Endothelial cell of umbilical vein (primary cell): ENCODE results near the gene PNPLA7. TPM values are rescaled to one million over a fixed set of nuclear protein-coding genes. Genes with fewer than 3 reads are reported as not detected.

Experiments used
- BruUV-seq: library from RNA; stranded (reverse); fragments of 400-500 nt; replicated peaks from 2 replicates; lab custom pipeline; 2021; lab: Mats Ljungman, UMichigan
- CTCF ChIA-PET: fragments of 300-600, 350-600 bp; sonication (Branson Sonifier 250); formaldehyde crosslinking; loops from one replicate; lab custom pipeline; 2021; ENCODE audit warnings: antibody characterized with exemption, inconsistent platforms; lab: Charles Lee
- POLR2A ChIA-PET: fragments of 300-600, 350-600 bp; sonication (Branson Sonifier 250); formaldehyde crosslinking; loops from one replicate; lab custom pipeline; 2021; ENCODE audit warnings: antibody characterized with exemption, inconsistent platforms; lab: Charles Lee
- DNase-seq: peaks from one replicate; pipeline ENCODE4 v3.0.0-alpha.2; 2011; ENCODE audit warnings: low read depth, low spot score
- FAIRE-seq: peaks from 2 replicates; lab custom pipeline; 2011; peaks lifted over from hg19 to GRCh38; lab: Jason Lieb, UNC
- H2AFZ ChIP-seq: 2 replicates; pipeline ENCODE4 v1.6.0; 2012; ENCODE audit warnings: low read depth, low read length, control low read depth, inconsistent platforms
- H3K27ac ChIP-seq: 2 replicates; pipeline ENCODE4 v1.5.1; 2011; ENCODE audit warnings: low read depth, mild to moderate bottlenecking, control low read depth, low read length, moderate library complexity; ENCODE audit not compliant: insufficient read depth
- H3K27me3 ChIP-seq, 2 experiments: 2 replicates each; pipeline versions ENCODE4 v1.6.0 to v1.6.1; 2011; ENCODE audit warnings: low read length in 2 of 2, mixed read lengths in 1 of 2; ENCODE audit not compliant: control insufficient read depth in 2 of 2, insufficient read depth in 2 of 2
- H3K36me3 ChIP-seq, 2 experiments: 2 replicates in 1 of 2; 3 replicates in 1 of 2; pipeline ENCODE4 v1.5.1; 2011; ENCODE audit warnings: low read length in 2 of 2, mild to moderate bottlenecking in 1 of 2, moderate library complexity in 1 of 2; ENCODE audit not compliant: control insufficient read depth in 2 of 2, insufficient read depth in 2 of 2; ENCODE audit errors: extremely low read depth in 1 of 2
- H3K4me1 ChIP-seq: 3 replicates; pipeline ENCODE4 v1.5.1; 2011; ENCODE audit warnings: mild to moderate bottlenecking, low read length; ENCODE audit not compliant: control insufficient read depth, insufficient read depth; ENCODE audit errors: extremely low read depth
- H3K4me2 ChIP-seq: 2 replicates; pipeline ENCODE4 v1.6.1; 2011; ENCODE audit warnings: low read length, control low read depth, mixed read lengths; ENCODE audit not compliant: insufficient read depth
- H3K4me3 ChIP-seq, 3 experiments: fragments of 200-600 bp in 1 of 3; sonication (generic), shearing (Covaris generic) in 1 of 3; replicated peaks in 1 of 3; 2 replicates each; pipeline ENCODE4 v1.5.1; 2011 to 2016; ENCODE audit warnings: control low read depth in 3 of 3, low read length in 3 of 3, mild to moderate bottlenecking in 2 of 3, inconsistent platforms in 1 of 3, low read depth in 1 of 3, moderate library complexity in 1 of 3; ENCODE audit not compliant: insufficient read depth in 1 of 3
- H3K79me2 ChIP-seq: 2 replicates; pipeline ENCODE4 v1.6.0; 2012; ENCODE audit warnings: low read length, inconsistent platforms; ENCODE audit not compliant: control insufficient read depth, insufficient read depth
- H3K9ac ChIP-seq: replicated peaks from 2 replicates; pipeline ENCODE3; 2011; ENCODE audit warnings: low read length, control low read depth; ENCODE audit not compliant: insufficient read depth; ENCODE audit errors: extremely low read depth
- H3K9me1 ChIP-seq: replicated peaks from 3 replicates; pipeline ENCODE4 v1.6.0; 2011; ENCODE audit warnings: mild to moderate bottlenecking, low read length; ENCODE audit not compliant: control insufficient read depth, insufficient read depth; ENCODE audit errors: extremely low read depth
- H3K9me3 ChIP-seq: replicated peaks from 2 replicates; pipeline ENCODE4 v1.5.1; 2012; ENCODE audit warnings: low read length, inconsistent platforms; ENCODE audit not compliant: control insufficient read depth, insufficient read depth
- H4K20me1 ChIP-seq: replicated peaks from 2 replicates; pipeline ENCODE3; 2011; ENCODE audit warnings: mild to moderate bottlenecking, low read length; ENCODE audit not compliant: control insufficient read depth, insufficient read depth; ENCODE audit errors: extremely low read depth
- GATA2 ChIP-seq: IDR thresholded peaks from 2 replicates; pipeline ENCODE4 v1.7.0; 2011; ENCODE audit warnings: low read depth, mild to moderate bottlenecking, moderate library complexity, mixed read lengths, low read length; ENCODE audit not compliant: insufficient read length, insufficient read depth
- JUN ChIP-seq: IDR thresholded peaks from 2 replicates; pipeline ENCODE4 v1.6.1; 2011; ENCODE audit warnings: borderline replicate concordance, low read depth; ENCODE audit not compliant: insufficient read length, insufficient read depth
- MAX ChIP-seq: IDR thresholded peaks from 2 replicates; pipeline ENCODE4 v1.6.1; 2011; ENCODE audit not compliant: insufficient read depth, insufficient read length
- MYC ChIP-seq: IDR thresholded peaks from one replicate; pipeline ENCODE4 v1.6.1; 2011; ENCODE audit warnings: mild to moderate bottlenecking, low read depth, low read length
- POLR2A ChIP-seq: IDR thresholded peaks from 2 replicates; pipeline ENCODE4 v1.6.1; 2012; ENCODE audit warnings: low read depth, mild to moderate bottlenecking, control low read depth, low read length
- POLR2AphosphoS5 ChIP-seq: IDR thresholded peaks from 2 replicates; pipeline ENCODE4 v1.6.1; 2012; ENCODE audit warnings: low read depth, mild to moderate bottlenecking, control low read depth, low read length, moderate library complexity; ENCODE audit not compliant: insufficient read depth
- dilution Hi-C: fragments of 300-500 bp; cut with MboI; formaldehyde crosslinking; loops from one replicate; pipeline ENCODE4 v1.15.0; 2019; ENCODE audit warnings: low sequenced_read_pairs; ENCODE audit not compliant: extremely low pct_ligation_motif_present
- intact Hi-C: fragments of 100-400 bp; cut with micrococcal nuclease; formaldehyde crosslinking; loops from one replicate; pipeline ENCODE4 v1.10.0; 2022
- polyA plus RNA-seq, 4 experiments: library from polyadenylated mRNA; depleted of rRNA in 3 of 4; stranded (reverse) in 3 of 4; unstranded in 1 of 4; fragments of >200 nt; gene quantifications; 2 replicates each; pipeline versions ENCODE4 v1.2.1 to v1.2.3, GENCODE V29; 2011 to 2012; ENCODE audit warnings: missing spikeins in 1 of 4
- total RNA-seq: library from RNA; stranded (reverse); gene quantifications from 2 replicates; pipeline ENCODE4 v1.2.3, GENCODE V29; 2021

The PNPLA7 gene
- total and polyA plus RNA-seq, 2 donors (not counting 3 experiments of a cell fraction or from before 2014, with no cell fraction given): 1.0 to 1.9 TPM

GRCh38 chr9:137456061-137456863 lies 93.9 kb downstream of the PNPLA7 start:
- TF ChIP-seq POLR2AphosphoS5 (no peak), GATA2 (no peak), POLR2A (no peak), JUN (no peak), MYC (no peak), MAX (no peak)
- H2AFZ ChIP-seq: no peak overlapping the region
- BruUV-seq: no TSS peak
- H3K4me2 ChIP-seq: no peak overlapping the region
- H3K36me3 ChIP-seq: peaks cover 0 to 4% of the 10 kb centered on the region in 2 experiments
- ChIA-PET POLR2A (no interaction called here), CTCF (no interaction called here)
- H3K9ac ChIP-seq: no peak overlapping the region
- no peaks in the 10 kb centered on the region for H4K20me1 ChIP-seq
- H3K4me3 ChIP-seq: no peak overlapping the region
- intact Hi-C loops: no loop called here
- H3K9me1 ChIP-seq: no peaks in the 10 kb centered on the region
- peaks cover 11% of the 10 kb centered on the region for H3K4me1 ChIP-seq
- dilution Hi-C loops: no loop called here
- no peak for DNase-seq
- FAIRE-seq: no peak
- H3K79me2 ChIP-seq: peaks cover 9% of the 10 kb centered on the region
- H3K27me3 ChIP-seq: no peaks in the 10 kb centered on the region
- H3K9me3 ChIP-seq: no peaks in the 10 kb centered on the region
- no peak overlapping the region for H3K27ac ChIP-seq
